ENCODE results near the gene HEXIM1.
A peak's percentile ranks its signal among the peaks of the same experiment; 100 is the strongest.

HEXIM1 gene

DNA sequence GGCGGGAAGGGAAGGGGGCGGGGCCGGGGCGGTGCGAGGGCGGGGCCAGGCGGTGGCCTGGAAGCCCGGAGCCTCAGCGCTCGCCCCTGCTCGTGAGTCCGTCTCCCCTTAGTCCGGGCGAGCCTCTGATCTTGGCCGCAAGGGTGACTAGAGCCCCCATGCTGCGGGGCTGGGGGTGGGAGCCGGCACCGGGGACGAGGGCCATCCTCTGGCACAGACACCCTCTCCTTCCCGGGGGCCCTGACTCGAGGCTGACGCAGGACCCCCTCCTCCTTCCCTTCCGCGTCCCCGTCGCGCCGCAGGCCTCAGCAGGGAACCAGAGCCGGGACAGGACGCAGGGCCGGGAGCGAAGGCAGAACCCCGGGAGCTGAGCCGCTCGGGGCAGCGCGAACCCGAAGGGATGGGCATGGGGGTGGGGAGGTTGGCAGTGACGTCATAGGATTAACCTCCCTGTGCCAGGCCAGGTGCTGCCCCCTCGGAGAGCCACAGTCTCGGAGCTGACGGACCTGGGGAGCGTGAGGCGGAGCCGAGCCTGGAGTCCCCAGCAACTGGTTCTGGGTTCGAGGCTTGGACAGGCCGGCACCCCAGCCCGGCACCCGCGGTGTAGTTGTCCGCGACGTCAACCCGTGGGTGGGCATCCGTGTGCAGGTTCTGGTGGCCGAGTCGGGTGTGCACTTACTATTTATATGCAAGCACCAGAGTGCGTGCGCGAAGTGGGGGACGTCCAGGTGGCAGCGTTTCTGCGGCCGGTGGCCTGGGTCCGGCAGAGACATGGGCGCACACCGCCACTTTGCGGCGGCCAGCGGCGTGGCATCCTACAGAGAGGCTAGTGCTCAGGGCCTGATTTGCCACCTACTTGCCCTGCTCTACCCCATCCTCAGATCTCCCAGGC lies 15.5 kb upstream of the HEXIM1 start:
- H3K36me3 ChIP-seq (ENCODE audit: insufficient read depth, low read length) = peaks cover 6% of the 10 kb centered on the region
- H3K4me3 ChIP-seq (ENCODE audit: low read depth in 1 of 2, low read length in 2 of 2) = peak overlapping the region; percentile 88 to 94

DNA sequence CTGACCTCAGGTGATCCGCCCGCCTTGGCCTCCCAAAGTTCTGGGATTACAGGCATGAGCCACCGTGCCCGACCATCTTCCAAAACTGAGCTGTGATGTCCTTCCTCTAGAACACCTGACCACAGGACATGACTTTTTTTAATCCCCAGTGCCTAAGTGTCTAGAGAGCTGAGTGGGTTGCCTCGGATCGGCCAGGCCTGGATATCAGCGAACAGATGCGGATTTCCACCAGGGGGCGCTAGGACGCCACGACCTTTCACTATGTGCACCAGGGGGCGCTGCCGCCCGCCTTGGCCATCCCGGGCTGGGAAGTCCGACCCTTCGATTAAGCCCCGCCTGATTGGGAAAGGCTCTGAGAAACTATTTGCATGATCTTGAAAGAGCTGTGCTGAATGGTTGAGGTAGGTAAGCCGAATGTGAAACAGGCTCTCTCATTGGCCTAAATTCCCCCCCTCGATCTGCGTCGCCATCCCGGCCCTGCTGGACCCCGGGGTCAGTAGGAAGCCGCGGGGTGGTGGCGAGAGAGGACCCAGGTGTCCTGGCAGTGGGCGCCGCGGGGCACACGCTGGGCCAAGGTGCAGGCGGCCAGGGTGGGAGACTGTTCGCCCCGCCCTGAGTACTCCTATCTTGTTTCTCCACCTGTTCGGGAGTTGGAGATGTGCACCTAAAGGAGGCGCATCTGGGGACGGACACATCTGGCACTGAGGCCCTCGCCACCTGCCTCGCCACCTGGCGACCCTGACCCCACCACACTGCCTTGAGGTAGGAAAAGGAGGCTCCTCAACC lies 12.9 kb upstream of the HEXIM1 start, which contains the start of gene ACBD4:
Gene ACBD4, plus strand, starts transcription at position 496 of the 786 bp plus-strand sequence. CDS start 458 bp downstream, outside the sequence.
- Histone ChIP-seq H3K27ac (ENCODE audit: low read depth, low read length) (peak within 1 kb of the TSS; percentile 92), H3K27me3 (ENCODE audit: control insufficient read depth in 1 of 2, insufficient read depth in 2 of 2, low read length in 2 of 2) (no peaks in the 10 kb centered on the region), H3K4me3 (ENCODE audit: low read depth in 1 of 2, low read length in 2 of 2) (peak within 1 kb of the TSS; percentile 74 to 94), H3K9ac (ENCODE audit: low read length) (peak within 1 kb of the TSS; percentile 74), H3K4me1 (ENCODE audit: insufficient read depth, low read length) (peaks cover 28% of the 10 kb centered on the region), H3K36me3 (ENCODE audit: insufficient read depth, low read length) (peaks cover 19% of the 10 kb centered on the region), H3K9me3 (ENCODE audit: low read length) (no peaks in the 10 kb centered on the region)

More for the DNA sequence above, 15.5 kb upstream of the HEXIM1 start:
- peaks cover 53% of the 10 kb centered on the region for H3K4me1 ChIP-seq (ENCODE audit: insufficient read depth, low read length)
- no peaks in the 10 kb centered on the region for H3K9me3 ChIP-seq (ENCODE audit: low read length)
- peak overlapping the region; percentile 93 for H3K9ac ChIP-seq (ENCODE audit: low read length)
- H3K27ac ChIP-seq (ENCODE audit: low read depth, low read length) = peak overlapping the region; percentile 99
- H3K27me3 ChIP-seq (ENCODE audit: control insufficient read depth in 1 of 2, insufficient read depth in 2 of 2, low read length in 2 of 2) = no peaks in the 10 kb centered on the region

DNA sequence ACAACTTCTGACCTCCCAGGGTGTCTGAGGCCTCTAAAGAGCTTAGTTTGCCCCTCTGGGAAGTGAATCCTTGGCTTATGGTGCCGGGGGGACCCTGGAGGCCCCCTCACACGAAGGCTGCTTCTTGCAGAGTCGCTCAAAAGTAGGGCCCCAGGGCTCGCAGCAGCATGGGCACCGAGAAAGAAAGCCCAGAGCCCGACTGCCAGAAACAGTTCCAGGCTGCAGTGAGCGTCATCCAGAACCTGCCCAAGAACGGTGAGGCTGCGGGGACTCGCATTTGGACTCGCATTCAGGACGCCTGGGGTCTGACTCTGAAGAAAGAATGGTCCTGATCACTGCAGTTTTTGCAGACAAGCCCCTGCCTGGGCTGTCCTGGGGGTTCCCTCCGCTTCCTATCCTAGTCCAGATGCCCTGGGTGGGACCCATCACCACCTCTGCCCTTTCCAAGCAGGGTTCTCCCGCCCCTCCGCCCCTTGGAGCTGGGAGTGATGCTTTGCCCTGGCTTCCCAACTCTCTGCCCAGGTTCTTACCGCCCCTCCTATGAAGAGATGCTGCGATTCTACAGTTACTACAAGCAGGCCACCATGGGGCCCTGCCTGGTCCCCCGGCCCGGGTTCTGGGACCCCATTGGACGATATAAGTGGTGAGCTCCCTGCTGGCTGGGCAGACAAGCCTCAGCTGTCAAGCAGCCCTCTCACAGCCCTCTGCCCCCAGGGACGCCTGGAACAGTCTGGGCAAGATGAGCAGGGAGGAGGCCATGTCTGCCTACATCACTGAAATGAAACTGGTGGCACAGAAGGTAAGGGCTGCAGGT lies 12.1 kb upstream of the HEXIM1 start:
- Histone ChIP-seq H3K9me3 (ENCODE audit: low read length) (no peaks in the 10 kb centered on the region), H3K4me3 (ENCODE audit: low read depth in 1 of 2, low read length in 2 of 2) (peak overlapping the region; percentile 74 to 94), H3K36me3 (ENCODE audit: insufficient read depth, low read length) (peaks cover 19% of the 10 kb centered on the region), H3K4me1 (ENCODE audit: insufficient read depth, low read length) (peaks cover 20% of the 10 kb centered on the region), H3K9ac (ENCODE audit: low read length) (peak overlapping the region; percentile 74), H3K27me3 (ENCODE audit: control insufficient read depth in 1 of 2, insufficient read depth in 2 of 2, low read length in 2 of 2) (no peaks in the 10 kb centered on the region), H3K27ac (ENCODE audit: low read depth, low read length) (peak overlapping the region; percentile 92)

DNA sequence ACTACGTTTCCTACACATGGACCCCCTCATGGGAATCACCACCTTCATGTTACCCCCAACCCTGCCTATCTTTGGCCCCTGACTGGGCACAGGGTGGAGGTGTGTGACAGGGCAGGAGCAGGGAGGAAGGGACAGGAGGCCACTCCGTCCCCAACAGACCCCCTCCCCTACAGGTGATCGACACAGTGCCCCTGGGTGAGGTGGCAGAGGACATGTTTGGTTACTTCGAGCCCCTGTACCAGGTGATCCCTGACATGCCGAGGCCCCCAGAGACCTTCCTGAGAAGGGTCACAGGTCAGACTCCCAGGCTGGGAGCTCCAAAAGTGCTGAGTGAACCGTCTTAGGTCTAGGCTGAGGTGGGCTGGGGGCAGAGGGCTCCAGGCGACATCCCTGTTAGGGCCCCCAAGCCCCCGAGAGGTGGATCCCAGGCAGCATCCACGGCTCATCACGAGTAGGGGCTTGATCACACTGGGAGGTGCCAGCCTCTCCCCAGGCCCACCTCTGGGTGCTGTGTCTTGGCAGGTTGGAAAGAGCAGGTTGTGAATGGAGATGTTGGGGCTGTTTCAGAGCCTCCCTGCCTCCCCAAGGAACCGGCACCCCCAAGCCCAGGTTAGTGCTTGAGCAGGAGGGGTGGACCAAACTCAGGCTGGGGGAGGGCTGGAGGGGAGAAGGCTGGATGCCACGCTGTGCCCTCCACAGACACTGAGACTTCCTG lies 11.3 kb upstream of the HEXIM1 start:
- H3K27me3 ChIP-seq (ENCODE audit: control insufficient read depth in 1 of 2, insufficient read depth in 2 of 2, low read length in 2 of 2) = no peaks in the 10 kb centered on the region
- no peak overlapping the region for H3K4me3 ChIP-seq (ENCODE audit: low read depth in 1 of 2, low read length in 2 of 2)
- no peaks in the 10 kb centered on the region for H3K9me3 ChIP-seq (ENCODE audit: low read length)
- H3K9ac ChIP-seq (ENCODE audit: low read length) = no peak overlapping the region
- peak overlapping the region; percentile 12 for H3K27ac ChIP-seq (ENCODE audit: low read depth, low read length)
- peaks cover 19% of the 10 kb centered on the region for H3K36me3 ChIP-seq (ENCODE audit: insufficient read depth, low read length)
- peaks cover 16% of the 10 kb centered on the region for H3K4me1 ChIP-seq (ENCODE audit: insufficient read depth, low read length)

DNA sequence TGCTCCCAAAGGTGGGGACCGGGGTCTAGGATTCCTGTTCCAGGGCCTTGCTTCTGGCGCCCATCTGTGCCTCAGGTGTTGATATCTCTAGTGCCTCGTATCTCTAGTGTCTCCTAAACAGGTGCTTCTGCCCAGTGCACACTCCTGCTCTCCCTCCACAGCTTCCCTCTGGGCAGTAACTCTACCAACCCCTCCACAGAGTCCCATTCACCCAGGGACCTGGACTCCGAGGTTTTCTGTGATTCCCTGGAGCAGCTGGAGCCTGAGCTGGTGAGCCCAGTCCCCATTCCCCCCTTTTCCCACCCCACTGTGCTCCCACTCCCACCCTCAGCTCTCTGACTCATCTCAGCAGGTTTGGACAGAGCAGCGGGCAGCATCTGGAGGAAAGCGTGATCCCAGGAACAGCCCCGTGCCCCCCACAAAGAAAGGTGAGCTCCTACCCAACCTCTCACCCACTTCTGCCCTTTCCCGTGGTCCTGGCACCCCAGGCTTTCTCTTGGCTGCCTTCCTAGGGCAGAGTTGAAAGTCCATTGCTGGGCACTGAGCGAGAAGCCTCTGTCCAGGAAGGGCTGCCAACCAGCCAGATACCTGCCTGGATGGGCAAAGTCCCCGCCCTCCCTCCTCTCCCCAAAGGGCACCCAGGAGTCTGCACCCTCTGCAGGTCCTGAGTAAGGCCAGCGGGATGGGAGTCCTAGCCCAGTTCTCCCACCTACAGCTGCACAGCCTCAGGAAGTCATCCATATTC lies 10.5 kb upstream of the HEXIM1 start:
- peaks cover 19% of the 10 kb centered on the region for H3K36me3 ChIP-seq (ENCODE audit: insufficient read depth, low read length)
- H3K27me3 ChIP-seq (ENCODE audit: control insufficient read depth in 1 of 2, insufficient read depth in 2 of 2, low read length in 2 of 2) = no peaks in the 10 kb centered on the region
- H3K9me3 ChIP-seq (ENCODE audit: low read length) = no peaks in the 10 kb centered on the region
- H3K4me3 ChIP-seq (ENCODE audit: low read depth in 1 of 2, low read length in 2 of 2) = no peak overlapping the region
- H3K27ac ChIP-seq (ENCODE audit: low read depth, low read length) = no peak overlapping the region
- peaks cover 16% of the 10 kb centered on the region for H3K4me1 ChIP-seq (ENCODE audit: insufficient read depth, low read length)
- H3K9ac ChIP-seq (ENCODE audit: low read length) = no peak overlapping the region

DNA sequence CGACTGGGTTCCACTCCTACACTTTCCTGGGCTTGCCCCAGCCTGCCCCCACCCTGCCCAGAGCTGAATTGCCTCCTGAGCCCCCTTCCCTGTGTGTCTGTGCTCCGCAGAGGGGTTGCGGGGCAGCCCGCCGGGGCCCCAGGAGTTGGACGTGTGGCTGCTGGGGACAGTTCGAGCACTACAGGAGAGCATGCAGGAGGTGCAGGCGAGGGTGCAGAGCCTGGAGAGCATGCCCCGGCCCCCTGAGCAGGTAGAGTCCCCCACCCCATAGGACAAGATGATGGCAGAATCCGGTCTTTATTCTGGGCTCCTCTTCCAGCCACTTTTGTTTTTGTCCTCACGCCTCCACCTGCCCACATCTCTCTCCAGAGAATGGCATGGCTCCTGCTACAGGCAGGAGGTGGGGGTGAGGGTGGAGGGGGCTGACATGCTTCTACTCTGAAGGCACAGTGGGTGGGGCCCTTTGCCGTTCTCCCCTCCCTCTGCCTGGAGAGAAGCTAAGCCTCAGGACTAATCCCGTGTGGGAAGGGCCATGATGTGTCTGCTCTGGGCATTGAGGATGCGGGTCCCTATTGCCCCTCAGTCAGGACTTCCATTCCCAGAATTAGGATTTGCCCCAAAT lies 9.3 kb upstream of the HEXIM1 start:
- H3K27ac ChIP-seq (ENCODE audit: low read depth, low read length) = no peak overlapping the region
- H3K4me3 ChIP-seq (ENCODE audit: low read depth in 1 of 2, low read length in 2 of 2) = no peak overlapping the region
- H3K9me3 ChIP-seq (ENCODE audit: low read length) = no peaks in the 10 kb centered on the region
- no peaks in the 10 kb centered on the region for H3K27me3 ChIP-seq (ENCODE audit: control insufficient read depth in 1 of 2, insufficient read depth in 2 of 2, low read length in 2 of 2)
- peaks cover 19% of the 10 kb centered on the region for H3K36me3 ChIP-seq (ENCODE audit: insufficient read depth, low read length)
- H3K4me1 ChIP-seq (ENCODE audit: insufficient read depth, low read length) = peaks cover 25% of the 10 kb centered on the region
- H3K9ac ChIP-seq (ENCODE audit: low read length) = no peak overlapping the region

DNA sequence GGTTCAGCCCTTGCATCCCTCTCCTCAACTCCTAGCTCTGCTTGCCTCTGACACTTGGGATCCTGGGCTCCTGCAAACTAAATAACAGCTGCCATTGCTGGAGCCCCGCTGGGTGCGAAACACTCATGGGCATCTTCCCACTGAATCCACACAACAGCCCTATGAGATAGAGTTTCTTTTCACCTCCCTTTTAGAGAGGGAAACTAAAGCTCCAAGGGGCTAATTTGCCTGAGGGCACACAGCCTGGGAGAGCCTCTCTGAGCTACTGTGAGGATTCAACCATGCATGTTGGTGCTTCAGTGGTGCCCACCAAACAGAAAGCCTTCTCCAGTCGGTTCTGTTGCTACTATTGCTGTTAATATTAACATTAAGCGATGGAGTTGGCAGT lies 8.7 kb upstream of the HEXIM1 start:
- H3K9ac ChIP-seq (ENCODE audit: low read length) = no peak overlapping the region
- peaks cover 25% of the 10 kb centered on the region for H3K4me1 ChIP-seq (ENCODE audit: insufficient read depth, low read length)
- no peak overlapping the region for H3K4me3 ChIP-seq (ENCODE audit: low read depth in 1 of 2, low read length in 2 of 2)
- H3K36me3 ChIP-seq (ENCODE audit: insufficient read depth, low read length) = peaks cover 19% of the 10 kb centered on the region
- no peaks in the 10 kb centered on the region for H3K9me3 ChIP-seq (ENCODE audit: low read length)
- no peak overlapping the region for H3K27ac ChIP-seq (ENCODE audit: low read depth, low read length)
- no peaks in the 10 kb centered on the region for H3K27me3 ChIP-seq (ENCODE audit: control insufficient read depth in 1 of 2, insufficient read depth in 2 of 2, low read length in 2 of 2)

DNA sequence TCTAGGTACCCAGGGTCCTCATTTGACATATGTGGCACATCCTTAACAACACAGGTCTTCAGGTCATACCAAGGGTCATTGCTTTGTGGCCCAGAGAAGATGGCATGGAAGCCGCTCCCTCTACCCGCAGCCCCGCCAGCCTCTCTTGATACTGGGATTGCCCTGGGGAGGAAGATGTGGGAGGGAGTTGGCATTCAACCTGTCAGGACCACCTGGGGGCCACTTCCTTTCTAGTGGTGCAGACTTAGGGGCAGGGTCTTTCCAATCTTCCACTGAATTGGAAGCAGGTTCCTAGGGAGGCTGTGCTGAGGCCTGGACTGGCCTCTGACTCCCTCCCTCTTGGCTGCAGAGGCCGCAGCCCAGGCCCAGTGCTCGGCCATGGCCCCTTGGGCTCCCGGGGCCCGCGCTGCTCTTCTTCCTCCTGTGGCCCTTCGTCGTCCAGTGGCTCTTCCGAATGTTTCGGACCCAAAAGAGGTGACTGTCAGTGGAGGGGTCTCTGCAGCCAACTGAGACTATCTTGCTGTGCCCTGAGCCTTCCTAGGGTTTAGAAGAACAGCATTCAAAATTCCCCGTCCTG lies 5.1 kb upstream of the HEXIM1 start:
- no peaks in the 10 kb centered on the region for H3K9me3 ChIP-seq (ENCODE audit: low read length)
- H3K27ac ChIP-seq (ENCODE audit: low read depth, low read length) = peak overlapping the region; percentile 96
- no peaks in the 10 kb centered on the region for H3K27me3 ChIP-seq (ENCODE audit: control insufficient read depth in 1 of 2, insufficient read depth in 2 of 2, low read length in 2 of 2)
- peaks cover 10% of the 10 kb centered on the region for H3K36me3 ChIP-seq (ENCODE audit: insufficient read depth, low read length)
- peak overlapping the region in 1 of 2 donors; percentile 61 for H3K4me3 ChIP-seq (ENCODE audit: low read depth in 1 of 2, low read length in 2 of 2)
- H3K4me1 ChIP-seq (ENCODE audit: insufficient read depth, low read length) = peaks cover 23% of the 10 kb centered on the region
- peak overlapping the region; percentile 71 for H3K9ac ChIP-seq (ENCODE audit: low read length)

DNA sequence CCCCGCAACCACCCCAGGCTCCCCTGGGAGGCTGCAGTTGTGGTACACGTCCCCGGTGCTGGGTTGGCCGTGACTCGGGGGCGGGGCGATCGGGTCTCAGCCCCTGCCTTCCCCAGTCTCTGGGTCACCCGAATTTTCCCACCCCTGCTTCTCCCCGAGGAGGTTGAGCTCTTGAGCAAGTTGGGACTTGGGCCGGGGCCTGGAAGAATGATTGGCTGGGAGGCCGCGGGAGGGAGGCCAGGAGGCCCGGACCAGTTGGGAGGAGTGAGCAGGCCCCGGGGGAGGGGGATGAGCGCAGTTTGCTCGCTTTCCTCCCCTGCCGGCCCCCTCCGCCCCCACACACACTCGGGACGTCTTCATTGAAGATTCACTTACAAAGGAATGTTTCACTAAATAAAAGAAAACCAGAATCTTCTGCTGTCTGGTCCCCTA lies 4.5 kb upstream of the HEXIM1 start:
- peaks cover 23% of the 10 kb centered on the region for H3K4me1 ChIP-seq (ENCODE audit: insufficient read depth, low read length)
- H3K4me3 ChIP-seq (ENCODE audit: low read depth in 1 of 2, low read length in 2 of 2) = peak overlapping the region; percentile 59 to 61
- peak overlapping the region; percentile 96 for H3K27ac ChIP-seq (ENCODE audit: low read depth, low read length)
- peak overlapping the region; percentile 71 for H3K9ac ChIP-seq (ENCODE audit: low read length)
- H3K9me3 ChIP-seq (ENCODE audit: low read length) = no peaks in the 10 kb centered on the region
- H3K36me3 ChIP-seq (ENCODE audit: insufficient read depth, low read length) = peaks cover 6% of the 10 kb centered on the region
- H3K27me3 ChIP-seq (ENCODE audit: control insufficient read depth in 1 of 2, insufficient read depth in 2 of 2, low read length in 2 of 2) = no peaks in the 10 kb centered on the region

Measured in muscle layer of colon (tissue), 2 donors.